Measurements from ENCODE around the gene BEGAIN. TPM values are rescaled to one million over a fixed set of nuclear protein-coding genes. Genes with fewer than 3 reads are reported as not detected.

BEGAIN gene
- total RNA-seq, 1 donor from 2014 or later = 0.54 TPM

GRCh38 chr14:100528962-100529560, 58.2 kb downstream of the BEGAIN start:
- Histone ChIP-seq H3K4me1 (ENCODE audit: insufficient read depth, low read length) (peaks cover 11% of the 10 kb centered on the region), H3K79me2 (ENCODE audit: insufficient read depth, low read length) (no peaks in the 10 kb centered on the region), H3K9me3 (ENCODE audit: insufficient read depth, low read depth, low read length) (no peaks in the 10 kb centered on the region), H3K27me3 (ENCODE audit: insufficient read depth, low read length) (no peaks in the 10 kb centered on the region), H3K4me3 (ENCODE audit: insufficient read depth, low read depth, low read length) (no peak overlapping the region), H4K20me1 (ENCODE audit: insufficient read depth, low read length) (no peaks in the 10 kb centered on the region), H2AFZ (ENCODE audit: low read depth, low read length) (no peak overlapping the region), H3K9ac (ENCODE audit: low read length) (no peak overlapping the region), H3K4me2 (ENCODE audit: low read length) (no peak overlapping the region), H3K27ac (ENCODE audit: low read depth, low read length) (no peak overlapping the region), H3K36me3 (ENCODE audit: insufficient read depth, low read length) (no peaks in the 10 kb centered on the region)
- peaks cover 9% of the 10 kb centered on the region for H3K4me1 Mint-ChIP-seq (ENCODE audit: low read depth, unreplicated experiment)
- TF ChIP-seq EZH2 (IDR thresholded peaks at IDR 0.05; ENCODE audit: insufficient read depth, low read length) (no peak), CTCF (IDR thresholded peaks at IDR 0.05; ENCODE audit: insufficient read depth, low read depth, low read length) (no peak)
- peaks cover 3% of the 10 kb centered on the region for H3K27me3 Mint-ChIP-seq (ENCODE audit: low read depth, unreplicated experiment)
- peaks cover 2% of the 10 kb centered on the region for H3K9me3 Mint-ChIP-seq (ENCODE audit: unreplicated experiment)
- no peak overlapping the region for H3K4me3 Mint-ChIP-seq (ENCODE audit: unreplicated experiment)
- no peak for FAIRE-seq
- H3K36me3 Mint-ChIP-seq (ENCODE audit: low read depth, unreplicated experiment) = no peaks in the 10 kb centered on the region
- no peak overlapping the region for H3K27ac Mint-ChIP-seq (ENCODE audit: unreplicated experiment)
- no peak for DNase-seq (ENCODE audit: low read depth)

- FAIRE-seq = no peak
- Histone ChIP-seq H3K4me3 (ENCODE audit: insufficient read depth, low read depth, low read length) (no peak overlapping the region), H3K4me1 (ENCODE audit: insufficient read depth, low read length) (no peaks in the 10 kb centered on the region), H3K9me3 (ENCODE audit: insufficient read depth, low read depth, low read length) (no peaks in the 10 kb centered on the region), H3K9ac (ENCODE audit: low read length) (no peak overlapping the region), H4K20me1 (ENCODE audit: insufficient read depth, low read length) (peaks cover 5% of the 10 kb centered on the region), H2AFZ (ENCODE audit: low read depth, low read length) (no peak overlapping the region), H3K27ac (ENCODE audit: low read depth, low read length) (no peak overlapping the region), H3K79me2 (ENCODE audit: insufficient read depth, low read length) (no peaks in the 10 kb centered on the region), H3K4me2 (ENCODE audit: low read length) (no peak overlapping the region), H3K36me3 (ENCODE audit: insufficient read depth, low read length) (no peaks in the 10 kb centered on the region), H3K27me3 (ENCODE audit: insufficient read depth, low read length) (no peaks in the 10 kb centered on the region)
- Mint-ChIP-seq H3K36me3 (ENCODE audit: low read depth, unreplicated experiment) (no peaks in the 10 kb centered on the region), H3K27ac (ENCODE audit: unreplicated experiment) (no peak overlapping the region), H3K9me3 (ENCODE audit: unreplicated experiment) (peaks cover 2% of the 10 kb centered on the region), H3K4me3 (ENCODE audit: unreplicated experiment) (no peak overlapping the region), H3K4me1 (ENCODE audit: low read depth, unreplicated experiment) (no peaks in the 10 kb centered on the region), H3K27me3 (ENCODE audit: low read depth, unreplicated experiment) (peaks cover 3% of the 10 kb centered on the region)
- no peak for DNase-seq (ENCODE audit: low read depth)
- no peak for TF ChIP-seq EZH2 (IDR thresholded peaks at IDR 0.05; ENCODE audit: insufficient read depth, low read length)
- TF ChIP-seq CTCF (IDR thresholded peaks at IDR 0.05; ENCODE audit: insufficient read depth, low read depth, low read length) = no peak
Observed at GRCh38 chr14:100526632-100527031, 60.6 kb downstream of the BEGAIN start.

- Histone ChIP-seq H2AFZ (ENCODE audit: low read depth, low read length) (no peak overlapping the region), H3K4me3 (ENCODE audit: insufficient read depth, low read depth, low read length) (no peak overlapping the region), H3K79me2 (ENCODE audit: insufficient read depth, low read length) (no peaks in the 10 kb centered on the region), H3K27ac (ENCODE audit: low read depth, low read length) (no peak overlapping the region), H3K27me3 (ENCODE audit: insufficient read depth, low read length) (no peaks in the 10 kb centered on the region), H3K9me3 (ENCODE audit: insufficient read depth, low read depth, low read length) (no peaks in the 10 kb centered on the region), H3K36me3 (ENCODE audit: insufficient read depth, low read length) (no peaks in the 10 kb centered on the region), H3K4me2 (ENCODE audit: low read length) (no peak overlapping the region), H3K9ac (ENCODE audit: low read length) (no peak overlapping the region), H4K20me1 (ENCODE audit: insufficient read depth, low read length) (peaks cover 5% of the 10 kb centered on the region), H3K4me1 (ENCODE audit: insufficient read depth, low read length) (no peaks in the 10 kb centered on the region)
- Mint-ChIP-seq H3K4me3 (ENCODE audit: unreplicated experiment) (no peak overlapping the region), H3K9me3 (ENCODE audit: unreplicated experiment) (peaks cover 2% of the 10 kb centered on the region), H3K27me3 (ENCODE audit: low read depth, unreplicated experiment) (peaks cover 3% of the 10 kb centered on the region), H3K27ac (ENCODE audit: unreplicated experiment) (no peak overlapping the region), H3K36me3 (ENCODE audit: low read depth, unreplicated experiment) (no peaks in the 10 kb centered on the region), H3K4me1 (ENCODE audit: low read depth, unreplicated experiment) (no peaks in the 10 kb centered on the region)
- FAIRE-seq = no peak
- no peak for DNase-seq (ENCODE audit: low read depth)
- TF ChIP-seq CTCF (IDR thresholded peaks at IDR 0.05; ENCODE audit: insufficient read depth, low read depth, low read length) (no peak), EZH2 (IDR thresholded peaks at IDR 0.05; ENCODE audit: insufficient read depth, low read length) (no peak)
Observed at GRCh38 chr14:100526057-100526456, 61.2 kb downstream of the BEGAIN start.

Data from astrocyte (in vitro differentiated cells and primary cell).